Spleen (tissue), 11 donors: ENCODE data around the gene BRD4. TPM values are rescaled to one million over a fixed set of nuclear protein-coding genes. Genes with fewer than 3 reads are reported as not detected.

ENCODE experiments used
- DNase-seq: peaks from one replicate; pipeline ENCODE4 v3.0.0-alpha.2; 2020
- H3K27ac ChIP-seq, 8 donors: fragments of 200-600 bp; sonication (generic) in 7 of 8; 1 replicate in 4 of 8; 2 replicates in 4 of 8; pipeline versions ENCODE4 v1.5.0 to v1.8.0; 2016 to 2021; ENCODE audit warnings: inconsistent platforms in 4 of 8, mild to moderate bottlenecking in 4 of 8, moderate library complexity in 1 of 8
- H3K27me3 ChIP-seq, 7 donors: fragments of 200-600 bp; sonication (generic) in 6 of 7; replicated peaks in 1 of 7; 1 replicate in 4 of 7; 2 replicates in 3 of 7; pipeline versions ENCODE4 v1.5.0 to v1.8.0; 2016 to 2021; ENCODE audit warnings: inconsistent platforms in 3 of 7, mild to moderate bottlenecking in 1 of 7
- H3K36me3 ChIP-seq, 6 donors: fragments of 200-600 bp; sonication (generic) in 5 of 6; 1 replicate in 4 of 6; 2 replicates in 2 of 6; pipeline versions ENCODE4 v1.5.0 to v1.8.0; 2016 to 2021; ENCODE audit warnings: inconsistent platforms in 2 of 6
- H3K4me1 ChIP-seq, 6 donors: fragments of 200-600 bp; sonication (generic) in 5 of 6; 1 replicate in 3 of 6; 2 replicates in 3 of 6; pipeline versions ENCODE4 v1.5.0 to v1.8.0; 2016 to 2021; ENCODE audit warnings: inconsistent platforms in 3 of 6
- H3K4me3 ChIP-seq, 8 donors: fragments of 200-600 bp; sonication (generic) in 7 of 8; 1 replicate in 4 of 8; 2 replicates in 4 of 8; pipeline versions ENCODE4 v1.5.0 to v1.8.0; 2016 to 2021; ENCODE audit warnings: inconsistent platforms in 4 of 8, mild to moderate bottlenecking in 4 of 8, moderate library complexity in 2 of 8
- H3K9me3 ChIP-seq, 8 donors: fragments of 200-600 bp; sonication (generic) in 7 of 8; 1 replicate in 4 of 8; 2 replicates in 4 of 8; pipeline versions ENCODE4 v1.5.0 to v1.8.0; 2016 to 2021; ENCODE audit warnings: inconsistent platforms in 4 of 8
- POLR2A ChIP-seq, 3 donors: fragments of 450-650 bp; IDR thresholded peaks; one replicate each; pipeline ENCODE4 v1.5.1; 2017; ENCODE audit warnings: antibody characterized with exemption in 3 of 3, mild to moderate bottlenecking in 1 of 3
- POLR2AphosphoS5 ChIP-seq, 3 donors: sonication (generic); formaldehyde crosslinking; IDR thresholded peaks; one replicate each; pipeline ENCODE4 v1.5.1; 2017; ENCODE audit warnings: antibody characterized with exemption in 3 of 3
- WGBS, 5 donors: extraction: QIAGEN DNeasy Blood & Tissue Kit in 3 of 5; methylation state at CpG; one replicate each; pipeline versions ENCODE4 v1.1.5 to v1.1.7; 2013 to 2018; 5-methylcytosine and 5-hydroxymethylcytosine counted together
- intact Hi-C: fragments of 100-400 bp; cut with DNase I; formaldehyde crosslinking; loops from one replicate; pipeline ENCODE4 v1.15.0; 2023; ENCODE audit warnings: low total_unique reads
- polyA plus RNA-seq, 3 donors: library from polyadenylated mRNA; stranded (reverse); fragments of 200-250 nt; gene quantifications; one replicate each; pipeline ENCODE4 v1.2.1, GENCODE V29; 2013
- total RNA-seq, 7 donors: library from RNA; depleted of rRNA in 3 of 7; stranded (reverse); fragments of >200 nt in 3 of 7; fragmentation: NEBNext Ultra II Directional in 4 of 7; extraction: Animal tissue kit (Norgen Biotek cat#: 25700) in 4 of 7; gene quantifications; one replicate each; pipeline versions ENCODE4 v1.1.0 to v1.2.1, GENCODE V29; 2016 to 2021
- TF ChIP-seq, protein P1 (sequence below), 11 experiments: fragments of 200-600 bp in 7 of 11; fragments of 450-650 bp in 4 of 11; sonication (generic) in 4 of 11; IDR thresholded peaks in 8 of 11; conservative IDR thresholded peaks in 3 of 11; 1 replicate in 7 of 11; 2 replicates in 4 of 11; pipeline versions ENCODE4 v1.4.0 to v1.8.0; 2016 to 2021; ENCODE audit warnings: antibody characterized with exemption in 11 of 11, inconsistent platforms in 4 of 11, mild to moderate bottlenecking in 1 of 11
- donor health status: healthy with polysubstance abuse.
- donor health status: DM: no; HTN: no; CAD: no; lungs with moderate emphysema.
- donor health status: DM: no; HTN: no; CAD: no.
- donor health status: Bipolar disorder and iron deficiency.
- donor health status: healthy.
- donor health status: DM: no; HTN: no; CAD: no.
- donor health status: DM: yes; HTN: yes; CAD: no.

BRD4 gene
- total and polyA plus RNA-seq, 10 donors: 10.3 to 146 (median 68.0) TPM

GRCh38 chr19:15324791-15325519 is 7.4 kb downstream of the BRD4 start:
- Histone ChIP-seq H3K9me3 (no peaks in the 10 kb centered on the region), H3K27me3 (no peaks in the 10 kb centered on the region), H3K36me3 (no peaks in the 10 kb centered on the region), H3K4me3 (peak overlapping the region in 1 of 8 donors; percentile 12), H3K4me1 (peaks cover 88 to 100% (median 99%) of the 10 kb centered on the region in 6 donors), H3K27ac (peak overlapping the region in 7 of 8 donors; percentile 41 to 69 (median 46))
- intact Hi-C loops: loop anchor here (10.0 kb wide), 1 partner anchor 60 kb away; no protein-coding TSS in a partner anchor
- DNase-seq: peak; percentile 64
- peak in 2 of 3 donors; percentile 48 to 52 for TF ChIP-seq POLR2AphosphoS5 (IDR thresholded peaks at IDR 0.05)
- TF ChIP-seq, protein P1, sequence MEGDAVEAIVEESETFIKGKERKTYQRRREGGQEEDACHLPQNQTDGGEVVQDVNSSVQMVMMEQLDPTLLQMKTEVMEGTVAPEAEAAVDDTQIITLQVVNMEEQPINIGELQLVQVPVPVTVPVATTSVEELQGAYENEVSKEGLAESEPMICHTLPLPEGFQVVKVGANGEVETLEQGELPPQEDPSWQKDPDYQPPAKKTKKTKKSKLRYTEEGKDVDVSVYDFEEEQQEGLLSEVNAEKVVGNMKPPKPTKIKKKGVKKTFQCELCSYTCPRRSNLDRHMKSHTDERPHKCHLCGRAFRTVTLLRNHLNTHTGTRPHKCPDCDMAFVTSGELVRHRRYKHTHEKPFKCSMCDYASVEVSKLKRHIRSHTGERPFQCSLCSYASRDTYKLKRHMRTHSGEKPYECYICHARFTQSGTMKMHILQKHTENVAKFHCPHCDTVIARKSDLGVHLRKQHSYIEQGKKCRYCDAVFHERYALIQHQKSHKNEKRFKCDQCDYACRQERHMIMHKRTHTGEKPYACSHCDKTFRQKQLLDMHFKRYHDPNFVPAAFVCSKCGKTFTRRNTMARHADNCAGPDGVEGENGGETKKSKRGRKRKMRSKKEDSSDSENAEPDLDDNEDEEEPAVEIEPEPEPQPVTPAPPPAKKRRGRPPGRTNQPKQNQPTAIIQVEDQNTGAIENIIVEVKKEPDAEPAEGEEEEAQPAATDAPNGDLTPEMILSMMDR (IDR thresholded peaks at IDR 0.05 in 8 of 11, conservative IDR thresholded peaks at IDR 0.05 in 3 of 11): peak in 3 of 11 experiments; percentile 13 to 28 (median 25)
- TF ChIP-seq POLR2A (IDR thresholded peaks at IDR 0.05): no peak
- WGBS, 5 donors: 45 to 59% (median 51%) methylated on average over 6 of the region's 6 CpGs

GRCh38 chr19:15323496-15324235 is 8.7 kb downstream of the BRD4 start:
- intact Hi-C loops: loop anchor here (10.0 kb wide), 1 partner anchor 59 kb away; no protein-coding TSS in a partner anchor
- no peak for TF ChIP-seq POLR2A (IDR thresholded peaks at IDR 0.05)
- TF ChIP-seq POLR2AphosphoS5 (IDR thresholded peaks at IDR 0.05): peak in 1 of 3 donors; percentile 38
- peak overlapping the region in 7 of 8 donors; percentile 44 to 69 (median 49) for H3K27ac ChIP-seq
- 24 to 39% (median 31%) methylated on average over 5 of the region's 5 CpGs for WGBS, 5 donors
- H3K4me3 ChIP-seq: peak overlapping the region in 1 of 8 donors; percentile 12
- DNase-seq: peak; percentile 78
- no peaks in the 10 kb centered on the region for H3K27me3 ChIP-seq
- H3K9me3 ChIP-seq: no peaks in the 10 kb centered on the region
- H3K4me1 ChIP-seq: peaks cover 88 to 100% (median 99%) of the 10 kb centered on the region in 6 donors
- H3K36me3 ChIP-seq: no peaks in the 10 kb centered on the region

DNA sequence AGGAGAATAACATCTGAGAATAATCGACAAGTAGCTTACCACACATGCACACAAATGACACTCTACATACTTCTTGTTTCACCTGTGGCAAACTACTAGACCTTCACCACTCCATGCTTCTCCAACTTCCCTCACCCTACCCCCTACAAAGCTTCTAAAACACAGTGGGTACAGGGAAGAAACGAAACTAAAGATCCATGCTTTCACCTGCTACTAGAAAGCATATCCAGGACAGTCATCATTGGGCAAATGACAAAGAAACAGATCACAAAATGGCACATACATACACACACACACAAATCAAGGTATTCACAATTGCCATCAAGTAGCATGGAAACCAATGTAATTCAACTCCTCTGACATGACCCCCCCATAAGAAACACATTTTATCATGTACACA is 10.6 kb downstream of the BRD4 start:
- DNase-seq: no peak
- TF ChIP-seq POLR2AphosphoS5 (IDR thresholded peaks at IDR 0.05) (no peak), POLR2A (IDR thresholded peaks at IDR 0.05) (no peak)
- TF ChIP-seq, protein P1 (IDR thresholded peaks at IDR 0.05 in 8 of 11, conservative IDR thresholded peaks at IDR 0.05 in 3 of 11): no peak
- peak overlapping the region in 6 of 8 donors; percentile 9 to 63 (median 45) for H3K27ac ChIP-seq
- H3K36me3 ChIP-seq: no peaks in the 10 kb centered on the region
- no peaks in the 10 kb centered on the region for H3K9me3 ChIP-seq
- peaks cover 86 to 100% (median 99%) of the 10 kb centered on the region in 6 donors for H3K4me1 ChIP-seq
- WGBS, 5 donors: 35 to 65% (median 59%) methylated on average over 2 of the region's 2 CpGs
- peak overlapping the region in 1 of 8 donors; percentile 4 for H3K4me3 ChIP-seq
- no peaks in the 10 kb centered on the region for H3K27me3 ChIP-seq
- intact Hi-C loops: loop anchor here (10.0 kb wide), 1 partner anchor 57 kb away; no protein-coding TSS in a partner anchor

DNA sequence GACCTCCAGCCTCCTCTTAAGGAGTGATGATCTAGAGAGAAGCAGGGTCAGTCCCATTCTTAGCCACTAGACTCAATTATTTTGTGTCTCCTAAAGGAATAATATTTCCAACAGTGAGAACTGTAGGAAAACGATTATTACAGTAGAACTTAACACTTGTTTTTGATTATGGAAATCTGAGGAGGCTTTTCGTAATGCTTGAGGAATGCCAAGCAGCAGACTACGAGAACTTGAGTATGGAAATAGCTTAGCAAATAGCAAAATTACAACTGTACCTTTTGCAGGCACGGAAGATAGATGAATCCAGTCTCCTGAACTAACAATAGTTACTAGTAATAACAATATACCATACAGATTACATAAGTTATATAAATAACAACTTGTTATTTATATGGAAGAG is 12.2 kb downstream of the BRD4 start:
- WGBS, 5 donors: 74 to 83% (median 80%) methylated on average over 4 of the region's 4 CpGs

More for the DNA sequence above, 12.2 kb downstream of the BRD4 start:
- no peak overlapping the region for H3K4me3 ChIP-seq
- peak overlapping the region in 4 of 8 donors; percentile 26 to 74 (median 67) for H3K27ac ChIP-seq
- H3K36me3 ChIP-seq: no peaks in the 10 kb centered on the region
- no peaks in the 10 kb centered on the region for H3K27me3 ChIP-seq
- intact Hi-C loops: loop anchor here (10.0 kb wide), 1 partner anchor 55 kb away; no protein-coding TSS in a partner anchor
- TF ChIP-seq POLR2A (IDR thresholded peaks at IDR 0.05): no peak
- TF ChIP-seq, protein P1 (IDR thresholded peaks at IDR 0.05 in 8 of 11, conservative IDR thresholded peaks at IDR 0.05 in 3 of 11): no peak
- TF ChIP-seq POLR2AphosphoS5 (IDR thresholded peaks at IDR 0.05): no peak
- DNase-seq: no peak
- no peaks in the 10 kb centered on the region for H3K9me3 ChIP-seq
- peaks cover 87 to 100% (median 99%) of the 10 kb centered on the region in 6 donors for H3K4me1 ChIP-seq
